HG03139 (cell line): ENCODE measurements around the gene EIF1.

Source experiments
- ATAC-seq: cut with Tn5 transposase; IDR thresholded peaks from one replicate; pipeline ENCODE4 v1.9.1; 2021; ENCODE audit not compliant: unreplicated experiment

The EIF1 gene

GRCh38 chr17:41734139-41734948 is 45.7 kb downstream of the EIF1 start, which contains the start of gene HAP1:
Gene HAP1 (minus strand): TSS chr17:41734643. CDS start chr17:41734634, 9 bp downstream.
- ATAC-seq = no peak

- ATAC-seq = no peak
These were observed 46.2 kb downstream of the EIF1 start for GRCh38 chr17:41734949-41735313.

- no peak for ATAC-seq
These were observed 47.1 kb downstream of the EIF1 start for GRCh38 chr17:41735744-41736143.

- no peak for ATAC-seq
These were observed 48.4 kb downstream of the EIF1 start for GRCh38 chr17:41736983-41737679.

GRCh38 chr17:41737680-41738023 is 49.0 kb downstream of the EIF1 start:
- no peak for ATAC-seq

- ATAC-seq = no peak
These were observed 49.6 kb downstream of the EIF1 start for GRCh38 chr17:41738077-41738800.

- ATAC-seq = no peak
These were observed 50.1 kb downstream of the EIF1 start for GRCh38 chr17:41738801-41739112.

- no peak for ATAC-seq
These were observed 51.1 kb downstream of the EIF1 start for GRCh38 chr17:41739661-41740352.

GRCh38 chr17:41740506-41740905 is 51.8 kb downstream of the EIF1 start:
- ATAC-seq = no peak

GRCh38 chr17:41741709-41742108 is 53.0 kb downstream of the EIF1 start:
- no peak for ATAC-seq
